Mammary epithelial cell (primary cell): ENCODE data around the gene BMS1.

Experiments
- CTCF ChIP-seq, 2 donors: IDR thresholded peaks in 1 of 2; conservative IDR thresholded peaks in 1 of 2; 2 replicates each; pipeline ENCODE4 v1.5.1; 2011 to 2012; ENCODE audit warnings: inconsistent platforms in 2 of 2, low read length in 2 of 2, mild to moderate bottlenecking in 2 of 2, control low read depth in 1 of 2, low read depth in 1 of 2; ENCODE audit not compliant: insufficient read depth in 1 of 2; ENCODE audit errors: extremely low read depth in 1 of 2
- EZH2 ChIP-seq: IDR thresholded peaks from 2 replicates; pipeline ENCODE4 v1.6.1; 2012; ENCODE audit warnings: low read length, inconsistent platforms, borderline replicate concordance

GRCh38 chr10:42867571-42867970 lies 85.0 kb downstream of the BMS1 start:
- no peak for TF ChIP-seq CTCF (conservative IDR thresholded peaks at IDR 0.05 in 1 of 2, IDR thresholded peaks at IDR 0.05 in 1 of 2; ENCODE audit: extremely low read depth in 1 of 2, insufficient read depth in 1 of 2, low read depth in 1 of 2, low read length in 2 of 2)
- TF ChIP-seq EZH2: no peak
